H9 (cell line): ENCODE measurements around the gene CACFD1. TPM values are rescaled to one million over a fixed set of nuclear protein-coding genes. Genes with fewer than 3 reads are reported as not detected.

ENCODE experiments used
- DNase-seq: peaks from one replicate; pipeline ENCODE4 v3.0.0-alpha.2; 2017
- H2AFZ ChIP-seq: one replicate; pipeline ENCODE4 v1.6.1; 2013; ENCODE audit warnings: mild to moderate bottlenecking, low read length, control low read depth, moderate library complexity
- H2AK5ac ChIP-seq: 2 replicates; pipeline ENCODE4 v1.6.1; 2013; ENCODE audit warnings: low read length, control low read depth, mixed read lengths; ENCODE audit not compliant: insufficient read length
- H2BK120ac ChIP-seq: one replicate; pipeline ENCODE4 v1.6.1; 2013; ENCODE audit warnings: low read depth, mild to moderate bottlenecking, low read length, control low read depth, inconsistent platforms; ENCODE audit not compliant: poor library complexity, severe bottlenecking
- H2BK12ac ChIP-seq: 2 replicates; pipeline ENCODE4 v1.6.1; 2013; ENCODE audit warnings: low read length, control low read depth, mixed read lengths, low read depth; ENCODE audit not compliant: insufficient read length
- H2BK15ac ChIP-seq: 2 replicates; pipeline ENCODE4 v1.6.1; 2013; ENCODE audit warnings: low read depth, low read length, control low read depth
- H2BK20ac ChIP-seq: one replicate; pipeline ENCODE4 v1.6.1; 2013; ENCODE audit warnings: low read depth, mild to moderate bottlenecking, low read length, control low read depth, inconsistent platforms; ENCODE audit not compliant: poor library complexity, severe bottlenecking
- H2BK5ac ChIP-seq: 2 replicates; pipeline ENCODE4 v1.6.1; 2013; ENCODE audit warnings: low read length, control low read depth, mixed read lengths; ENCODE audit not compliant: insufficient read length
- H3K14ac ChIP-seq: 2 replicates; pipeline ENCODE4 v1.6.1; 2013; ENCODE audit warnings: low read length, control low read depth; ENCODE audit not compliant: insufficient read depth
- H3K18ac ChIP-seq: 2 replicates; pipeline ENCODE4 v1.6.1; 2013; ENCODE audit warnings: low read depth, mild to moderate bottlenecking, mixed read lengths, low read length, control low read depth; ENCODE audit not compliant: insufficient read length
- H3K23ac ChIP-seq: 2 replicates; pipeline ENCODE4 v1.6.1; 2013; ENCODE audit warnings: low read length, control low read depth, mixed read lengths, low read depth; ENCODE audit not compliant: insufficient read length
- H3K23me2 ChIP-seq: 2 replicates; pipeline ENCODE4 v1.6.1; 2013; ENCODE audit warnings: low read depth, mild to moderate bottlenecking, mixed read lengths, low read length, control low read depth; ENCODE audit not compliant: insufficient read length, poor library complexity, severe bottlenecking
- H3K27ac ChIP-seq: 2 replicates; pipeline ENCODE4 v1.5.1; 2013; ENCODE audit warnings: low read length, control low read depth, mixed read lengths, low read depth; ENCODE audit not compliant: insufficient read length
- H3K27me3 ChIP-seq: 2 replicates; pipeline ENCODE4 v1.6.1; 2013; ENCODE audit warnings: low read length, control low read depth, inconsistent platforms; ENCODE audit not compliant: insufficient read depth
- H3K4ac ChIP-seq: 2 replicates; pipeline ENCODE4 v1.6.1; 2013; ENCODE audit warnings: low read depth, mild to moderate bottlenecking, control low read depth, inconsistent platforms, low read length, moderate library complexity
- H3K4me1 ChIP-seq: 2 replicates; pipeline ENCODE4 v1.6.1; 2013; ENCODE audit warnings: low read length, control low read depth, inconsistent platforms; ENCODE audit not compliant: insufficient read depth
- H3K4me2 ChIP-seq: 2 replicates; pipeline ENCODE4 v1.6.1; 2013; ENCODE audit warnings: low read length, control low read depth, mixed read lengths; ENCODE audit not compliant: insufficient read length, insufficient read depth
- H3K56ac ChIP-seq: 2 replicates; pipeline ENCODE4 v1.6.1; 2013; ENCODE audit warnings: low read depth, mild to moderate bottlenecking, mixed read lengths, low read length, control low read depth; ENCODE audit not compliant: insufficient read length
- H3K79me1 ChIP-seq: 2 replicates; pipeline ENCODE4 v1.6.1; 2013; ENCODE audit warnings: low read depth, mild to moderate bottlenecking, moderate library complexity, low read length, control low read depth, inconsistent platforms; ENCODE audit not compliant: insufficient read depth, poor library complexity, severe bottlenecking
- H3K79me2 ChIP-seq: 2 replicates; pipeline ENCODE4 v1.6.1; 2013; ENCODE audit warnings: low read length, control low read depth, inconsistent platforms; ENCODE audit not compliant: insufficient read depth
- H3K9ac ChIP-seq: 2 replicates; pipeline ENCODE4 v1.6.1; 2013; ENCODE audit warnings: low read length, control low read depth, mixed read lengths; ENCODE audit not compliant: insufficient read length; ENCODE audit errors: extremely low read depth
- H3K9me3 ChIP-seq: one replicate; pipeline ENCODE4 v1.6.1; 2013; ENCODE audit warnings: low read depth, low read length, inconsistent platforms; ENCODE audit not compliant: control insufficient read depth
- H3T11ph ChIP-seq: one replicate; pipeline ENCODE4 v1.6.1; 2013; ENCODE audit warnings: mild to moderate bottlenecking, low read length, control low read depth, inconsistent platforms
- H4K20me1 ChIP-seq: one replicate; pipeline ENCODE4 v1.6.1; 2013; ENCODE audit not compliant: control insufficient read depth, insufficient read length, insufficient read depth
- H4K5ac ChIP-seq: 2 replicates; pipeline ENCODE4 v1.6.1; 2013; ENCODE audit warnings: low read depth, mild to moderate bottlenecking, mixed read lengths, low read length, control low read depth; ENCODE audit not compliant: insufficient read length
- H4K8ac ChIP-seq: replicated peaks from 2 replicates; pipeline ENCODE4 v1.6.1; 2013; ENCODE audit warnings: low read length, control low read depth, mixed read lengths, low read depth; ENCODE audit not compliant: insufficient read length
- H4K91ac ChIP-seq: 2 replicates; pipeline ENCODE4 v1.6.1; 2013; ENCODE audit warnings: low read depth, mild to moderate bottlenecking, moderate library complexity, mixed read lengths, low read length, control low read depth; ENCODE audit not compliant: insufficient read length
- H3K27ac Mint-ChIP-seq, 3 experiments: 2 replicates in 2 of 3; 3 replicates in 1 of 3; pipeline ENCODE4 v1.8.0; 2020 to 2021; ENCODE audit warnings: mixed read lengths in 3 of 3, mild to moderate bottlenecking in 1 of 3, moderate library complexity in 1 of 3
- H3K27me3 Mint-ChIP-seq: 2 replicates; pipeline ENCODE4 v1.8.0; 2021; ENCODE audit warnings: low read depth, mild to moderate bottlenecking, moderate library complexity, mixed read lengths
- H3K36me3 Mint-ChIP-seq, 3 experiments: 2 replicates in 2 of 3; 3 replicates in 1 of 3; pipeline ENCODE4 v1.8.0; 2020 to 2021; ENCODE audit warnings: low read depth in 3 of 3, mixed read lengths in 3 of 3; ENCODE audit not compliant: insufficient read depth in 1 of 3
- H3K4me1 Mint-ChIP-seq, 2 experiments: 2 replicates each; pipeline ENCODE4 v1.8.0; 2020; ENCODE audit warnings: mixed read lengths in 2 of 2
- H3K4me3 Mint-ChIP-seq, 2 experiments: 2 replicates in 1 of 2; 3 replicates in 1 of 2; pipeline ENCODE4 v1.8.0; 2020 to 2021; ENCODE audit warnings: mild to moderate bottlenecking in 2 of 2, mixed read lengths in 2 of 2, moderate library complexity in 1 of 2
- H3K9me3 Mint-ChIP-seq, 2 experiments: 2 replicates in 1 of 2; 3 replicates in 1 of 2; pipeline ENCODE4 v1.8.0; 2020; ENCODE audit warnings: mild to moderate bottlenecking in 2 of 2, mixed read lengths in 2 of 2, moderate library complexity in 1 of 2
- CTCF ChIP-seq: fragments of 200-600 bp; sonication (generic); conservative IDR thresholded peaks from 3 replicates; pipeline ENCODE4 v1.8.0; 2021; ENCODE audit warnings: antibody characterized with exemption, mild to moderate bottlenecking
- WGBS: extraction: QIAGEN DNeasy Blood & Tissue Kit; methylation state at CpG from one replicate; pipeline ENCODE4 v1.1.7; 2013; ENCODE audit warnings: missing lambda C conversion rate, low lambda C conversion rate, mixed read lengths; ENCODE audit not compliant: insufficient read length; ENCODE audit errors: extremely low coverage; 5-methylcytosine and 5-hydroxymethylcytosine counted together
- total RNA-seq: library from RNA; stranded (reverse); gene quantifications from 2 replicates; pipeline ENCODE4 v1.2.1, GENCODE V29; 2021

The CACFD1 gene
- total RNA-seq, 1 experiment from 2014 or later, result 20.0 TPM

GRCh38 chr9:133470988-133471387 is 11.2 kb downstream of the CACFD1 start:
- Histone ChIP-seq H4K5ac (no peak overlapping the region), H3K27me3 (no peaks in the 10 kb centered on the region), H3K23ac (no peak overlapping the region), H4K20me1 (no peaks in the 10 kb centered on the region), H2AFZ (no peak overlapping the region), H3K9me3 (no peaks in the 10 kb centered on the region), H3K9ac (no peak overlapping the region), H2BK15ac (no peak overlapping the region), H2BK5ac (no peak overlapping the region), H3K4me1 (no peaks in the 10 kb centered on the region), H3K23me2 (no peaks in the 10 kb centered on the region), H3K56ac (no peak overlapping the region), H3K79me2 (no peaks in the 10 kb centered on the region), H2AK5ac (no peak overlapping the region), H3K18ac (no peak overlapping the region), H2BK12ac (no peak overlapping the region), H3K4ac (no peak overlapping the region), H3K79me1 (no peaks in the 10 kb centered on the region), H3K4me2 (no peak overlapping the region), H3K27ac (no peak overlapping the region), H4K91ac (no peak overlapping the region), H3T11ph (no peak overlapping the region), H4K8ac (no peak overlapping the region), H2BK120ac (no peak overlapping the region), H3K14ac (no peak overlapping the region), H2BK20ac (no peak overlapping the region)
- H3K4me1 Mint-ChIP-seq, result no peaks in the 10 kb centered on the region
- no peak for TF ChIP-seq CTCF
- WGBS, result no CpG with 5 or more reads among the region's 7 CpGs
- no peak overlapping the region for H3K4me3 Mint-ChIP-seq
- H3K9me3 Mint-ChIP-seq, result no peaks in the 10 kb centered on the region
- peaks cover 4 to 12% (median 5%) of the 10 kb centered on the region in 3 experiments; a peak in 6 of 7 replicates for H3K36me3 Mint-ChIP-seq
- no peaks in the 10 kb centered on the region for H3K27me3 Mint-ChIP-seq
- H3K27ac Mint-ChIP-seq, result no peak overlapping the region
- no peak for DNase-seq
